NT2/D1 (cell line): ENCODE data around the gene CENPE.
A peak's percentile ranks its signal among the peaks of the same experiment; 100 is the strongest.

Experiments
- DNase-seq: peaks from one replicate; pipeline ENCODE4 v3.0.0-alpha.2; 2011; ENCODE audit warnings: low read depth, low spot score
- H3K27me3 ChIP-seq: 2 replicates; pipeline ENCODE4 v1.6.0; 2011; ENCODE audit warnings: mild to moderate bottlenecking; ENCODE audit not compliant: insufficient read length, insufficient read depth
- H3K36me3 ChIP-seq: 2 replicates; pipeline ENCODE4 v1.6.1; 2011; ENCODE audit warnings: mild to moderate bottlenecking, low read length, mixed read lengths; ENCODE audit not compliant: insufficient read depth, insufficient read length
- H3K4me1 ChIP-seq: 2 replicates; pipeline ENCODE4 v1.5.1; 2011; ENCODE audit not compliant: insufficient read depth, insufficient read length
- H3K4me3 ChIP-seq: 2 replicates; pipeline ENCODE4 v1.5.1; 2011; ENCODE audit warnings: low read depth; ENCODE audit not compliant: insufficient read length
- H3K9ac ChIP-seq: 2 replicates; pipeline ENCODE4 v1.6.0; 2011; ENCODE audit warnings: low read depth; ENCODE audit not compliant: insufficient read length
- H3K9me3 ChIP-seq: 2 replicates; pipeline ENCODE4 v1.5.1; 2011; ENCODE audit warnings: mild to moderate bottlenecking, low read length; ENCODE audit not compliant: insufficient read depth
- SUZ12 ChIP-seq: IDR thresholded peaks from 2 replicates; pipeline ENCODE4 v1.6.1; 2011; ENCODE audit not compliant: insufficient read length, insufficient read depth; ENCODE audit errors: extremely low read depth
- YY1 ChIP-seq: IDR thresholded peaks from 2 replicates; pipeline ENCODE4 v1.6.1; 2011; ENCODE audit not compliant: insufficient read length, insufficient read depth
- ZNF274 ChIP-seq: IDR thresholded peaks from 2 replicates; pipeline ENCODE4 v1.6.1; 2011; ENCODE audit warnings: mild to moderate bottlenecking, low read depth, low read length

CENPE gene

GRCh38 chr4:103099691-103100392, 98.3 kb downstream of the CENPE start, which contains the start of gene BDH2:
Gene BDH2, minus strand, starts transcription at chr4:103099834. Its CDS starts 3,580 bp downstream, at chr4:103096254.
- Histone ChIP-seq H3K4me3 (peak within 1 kb of the TSS; percentile 42), H3K27me3 (no peaks in the 10 kb centered on the region), H3K36me3 (peaks cover 8% of the 10 kb centered on the region), H3K4me1 (no peaks in the 10 kb centered on the region), H3K9ac (peak within 1 kb of the TSS; percentile 67), H3K9me3 (no peaks in the 10 kb centered on the region)
- TF ChIP-seq ZNF274 (no peak), SUZ12 (no peak), YY1 (no peak)
- DNase-seq, result peak; percentile 67

- TF ChIP-seq ZNF274 (no peak), SUZ12 (no peak), YY1 (no peak)
- no peaks in the 10 kb centered on the region for H3K9me3 ChIP-seq
- H3K4me1 ChIP-seq, result no peaks in the 10 kb centered on the region
- H3K27me3 ChIP-seq, result no peaks in the 10 kb centered on the region
- no peak for DNase-seq
- peaks cover 10% of the 10 kb centered on the region for H3K36me3 ChIP-seq
- peak overlapping the region; percentile 42 for H3K4me3 ChIP-seq
- H3K9ac ChIP-seq, result peak overlapping the region; percentile 67
These were observed 99.2 kb downstream of the CENPE start for GRCh38 chr4:103098756-103099440.

- DNase-seq, result no peak
- Histone ChIP-seq H3K27me3 (no peaks in the 10 kb centered on the region), H3K4me1 (no peaks in the 10 kb centered on the region), H3K9me3 (no peaks in the 10 kb centered on the region), H3K4me3 (no peak overlapping the region), H3K9ac (no peak overlapping the region), H3K36me3 (peaks cover 10% of the 10 kb centered on the region)
- TF ChIP-seq SUZ12, result no peak
- no peak for TF ChIP-seq YY1
- no peak for TF ChIP-seq ZNF274
These were observed 99.8 kb downstream of the CENPE start for GRCh38 chr4:103098341-103098740.

- Histone ChIP-seq H3K9ac (no peak overlapping the region), H3K9me3 (no peaks in the 10 kb centered on the region), H3K4me3 (no peak overlapping the region), H3K4me1 (no peaks in the 10 kb centered on the region), H3K36me3 (peaks cover 10% of the 10 kb centered on the region), H3K27me3 (no peaks in the 10 kb centered on the region)
- no peak for TF ChIP-seq YY1
- TF ChIP-seq ZNF274, result no peak
- TF ChIP-seq SUZ12, result no peak
- no peak for DNase-seq
These were observed 101.0 kb downstream of the CENPE start for GRCh38 chr4:103097112-103097511.

GRCh38 chr4:103095080-103095479, 103.1 kb downstream of the CENPE start:
- Histone ChIP-seq H3K4me1 (no peaks in the 10 kb centered on the region), H3K27me3 (no peaks in the 10 kb centered on the region), H3K9ac (no peak overlapping the region), H3K4me3 (no peak overlapping the region), H3K36me3 (peaks cover 20% of the 10 kb centered on the region), H3K9me3 (no peaks in the 10 kb centered on the region)
- no peak for DNase-seq
- TF ChIP-seq SUZ12, result no peak
- TF ChIP-seq YY1, result no peak
- TF ChIP-seq ZNF274, result no peak

- no peak for DNase-seq
- Histone ChIP-seq H3K36me3 (peaks cover 24% of the 10 kb centered on the region), H3K4me3 (no peak overlapping the region), H3K9ac (no peak overlapping the region), H3K9me3 (no peaks in the 10 kb centered on the region), H3K4me1 (no peaks in the 10 kb centered on the region), H3K27me3 (no peaks in the 10 kb centered on the region)
- TF ChIP-seq YY1, result no peak
- TF ChIP-seq ZNF274, result no peak
- TF ChIP-seq SUZ12, result no peak
These were observed 105.9 kb downstream of the CENPE start for GRCh38 chr4:103092245-103092644.

- Histone ChIP-seq H3K36me3 (peaks cover 25% of the 10 kb centered on the region), H3K4me3 (no peak overlapping the region), H3K9ac (no peak overlapping the region), H3K27me3 (no peaks in the 10 kb centered on the region), H3K9me3 (no peaks in the 10 kb centered on the region), H3K4me1 (no peaks in the 10 kb centered on the region)
- TF ChIP-seq YY1 (no peak), SUZ12 (no peak), ZNF274 (no peak)
- DNase-seq, result peak; percentile 27
These were observed 106.4 kb downstream of the CENPE start for GRCh38 chr4:103091601-103092223.
